ENCODE measurements around the gene IL3.

DNA sequence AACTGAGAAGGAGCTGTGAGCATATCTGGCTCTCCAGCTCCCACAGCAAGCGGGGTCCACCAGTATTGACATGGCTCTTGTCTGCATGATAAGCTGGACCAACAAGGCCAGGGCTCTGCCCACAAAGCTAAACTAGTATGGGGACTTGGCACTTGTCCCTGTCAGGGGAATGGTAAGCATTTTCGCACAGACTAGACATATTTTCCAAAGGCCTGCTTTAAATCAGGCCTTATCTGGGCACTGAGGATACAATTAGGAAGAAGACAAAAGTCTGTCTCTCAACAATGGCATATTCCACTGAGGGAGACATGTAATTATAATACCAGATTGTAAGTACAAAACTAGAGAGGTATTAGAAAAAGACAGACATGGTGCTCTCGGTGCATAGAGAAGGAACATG, 45.2 kb downstream of the IL3 start:
- no peak for TF ChIP-seq FOXM1 (IDR thresholded peaks at IDR 0.05; ENCODE audit: borderline replicate concordance, low read depth)
- no peak for TF ChIP-seq EGR1 (IDR thresholded peaks at IDR 0.05)
- no peak for TF ChIP-seq YY1 (IDR thresholded peaks at IDR 0.05; ENCODE audit: low read depth)
- TF ChIP-seq, protein P1, sequence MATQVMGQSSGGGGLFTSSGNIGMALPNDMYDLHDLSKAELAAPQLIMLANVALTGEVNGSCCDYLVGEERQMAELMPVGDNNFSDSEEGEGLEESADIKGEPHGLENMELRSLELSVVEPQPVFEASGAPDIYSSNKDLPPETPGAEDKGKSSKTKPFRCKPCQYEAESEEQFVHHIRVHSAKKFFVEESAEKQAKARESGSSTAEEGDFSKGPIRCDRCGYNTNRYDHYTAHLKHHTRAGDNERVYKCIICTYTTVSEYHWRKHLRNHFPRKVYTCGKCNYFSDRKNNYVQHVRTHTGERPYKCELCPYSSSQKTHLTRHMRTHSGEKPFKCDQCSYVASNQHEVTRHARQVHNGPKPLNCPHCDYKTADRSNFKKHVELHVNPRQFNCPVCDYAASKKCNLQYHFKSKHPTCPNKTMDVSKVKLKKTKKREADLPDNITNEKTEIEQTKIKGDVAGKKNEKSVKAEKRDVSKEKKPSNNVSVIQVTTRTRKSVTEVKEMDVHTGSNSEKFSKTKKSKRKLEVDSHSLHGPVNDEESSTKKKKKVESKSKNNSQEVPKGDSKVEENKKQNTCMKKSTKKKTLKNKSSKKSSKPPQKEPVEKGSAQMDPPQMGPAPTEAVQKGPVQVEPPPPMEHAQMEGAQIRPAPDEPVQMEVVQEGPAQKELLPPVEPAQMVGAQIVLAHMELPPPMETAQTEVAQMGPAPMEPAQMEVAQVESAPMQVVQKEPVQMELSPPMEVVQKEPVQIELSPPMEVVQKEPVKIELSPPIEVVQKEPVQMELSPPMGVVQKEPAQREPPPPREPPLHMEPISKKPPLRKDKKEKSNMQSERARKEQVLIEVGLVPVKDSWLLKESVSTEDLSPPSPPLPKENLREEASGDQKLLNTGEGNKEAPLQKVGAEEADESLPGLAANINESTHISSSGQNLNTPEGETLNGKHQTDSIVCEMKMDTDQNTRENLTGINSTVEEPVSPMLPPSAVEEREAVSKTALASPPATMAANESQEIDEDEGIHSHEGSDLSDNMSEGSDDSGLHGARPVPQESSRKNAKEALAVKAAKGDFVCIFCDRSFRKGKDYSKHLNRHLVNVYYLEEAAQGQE (IDR thresholded peaks at IDR 0.05; ENCODE audit: low read depth): no peak
- TF ChIP-seq, protein P2, sequence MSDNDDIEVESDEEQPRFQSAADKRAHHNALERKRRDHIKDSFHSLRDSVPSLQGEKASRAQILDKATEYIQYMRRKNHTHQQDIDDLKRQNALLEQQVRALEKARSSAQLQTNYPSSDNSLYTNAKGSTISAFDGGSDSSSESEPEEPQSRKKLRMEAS (IDR thresholded peaks at IDR 0.05): no peak
- TF ChIP-seq RAD21 (IDR thresholded peaks at IDR 0.05; ENCODE audit: low read depth): no peak
- TF ChIP-seq, protein P3, sequence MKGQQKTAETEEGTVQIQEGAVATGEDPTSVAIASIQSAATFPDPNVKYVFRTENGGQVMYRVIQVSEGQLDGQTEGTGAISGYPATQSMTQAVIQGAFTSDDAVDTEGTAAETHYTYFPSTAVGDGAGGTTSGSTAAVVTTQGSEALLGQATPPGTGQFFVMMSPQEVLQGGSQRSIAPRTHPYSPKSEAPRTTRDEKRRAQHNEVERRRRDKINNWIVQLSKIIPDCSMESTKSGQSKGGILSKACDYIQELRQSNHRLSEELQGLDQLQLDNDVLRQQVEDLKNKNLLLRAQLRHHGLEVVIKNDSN (IDR thresholded peaks at IDR 0.05): no peak
- TF ChIP-seq TEAD4 (IDR thresholded peaks at IDR 0.05): no peak

All from Ishikawa (cell line).